HG03039 (cell line): Measurements from ENCODE around the gene NPEPL1.

ENCODE experiments used
- ATAC-seq: cut with Tn5 transposase; IDR thresholded peaks from one replicate; pipeline ENCODE4 v1.9.1; 2021; ENCODE audit warnings: mild to moderate bottlenecking, moderate library complexity; ENCODE audit not compliant: unreplicated experiment

The NPEPL1 gene

DNA sequence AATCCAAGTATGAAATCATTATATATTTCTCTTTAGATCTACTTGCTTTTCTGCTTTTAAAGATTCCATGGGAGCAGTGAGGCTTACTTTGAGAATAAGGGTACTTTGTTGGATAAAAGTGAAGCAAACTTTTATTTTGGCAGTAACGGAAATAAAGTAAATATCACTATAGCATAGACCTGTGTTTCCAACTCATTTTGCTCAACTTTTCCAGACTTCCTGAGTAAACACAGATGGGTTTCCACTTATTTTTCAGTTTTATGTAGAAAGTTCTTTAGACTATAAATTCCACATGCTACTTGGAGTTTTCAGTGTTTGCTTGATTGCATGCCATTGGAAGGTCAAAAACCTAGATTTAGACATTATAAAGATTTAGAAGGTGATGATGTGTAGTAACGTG lies 35.3 kb upstream of the NPEPL1 start:
- ATAC-seq: no peak

DNA sequence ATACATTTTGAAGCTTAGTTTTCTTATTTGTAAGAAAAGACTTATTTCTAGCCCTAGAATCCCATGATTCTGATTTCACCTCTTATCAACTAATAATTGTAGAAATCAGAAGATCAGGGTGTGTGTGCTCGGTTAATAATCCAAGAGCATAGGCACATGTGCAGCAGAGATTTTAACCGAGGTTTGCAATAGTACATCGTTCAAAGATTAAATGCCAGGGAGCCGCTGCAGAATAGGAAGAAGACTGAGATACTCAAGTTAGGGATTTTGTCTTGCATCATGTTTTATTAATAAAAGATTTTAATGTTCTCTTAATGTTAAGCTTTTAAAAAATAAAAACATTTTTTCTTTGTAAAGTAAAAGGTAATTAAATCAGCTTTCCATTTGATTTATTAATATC lies 34.6 kb upstream of the NPEPL1 start:
- ATAC-seq: no peak

DNA sequence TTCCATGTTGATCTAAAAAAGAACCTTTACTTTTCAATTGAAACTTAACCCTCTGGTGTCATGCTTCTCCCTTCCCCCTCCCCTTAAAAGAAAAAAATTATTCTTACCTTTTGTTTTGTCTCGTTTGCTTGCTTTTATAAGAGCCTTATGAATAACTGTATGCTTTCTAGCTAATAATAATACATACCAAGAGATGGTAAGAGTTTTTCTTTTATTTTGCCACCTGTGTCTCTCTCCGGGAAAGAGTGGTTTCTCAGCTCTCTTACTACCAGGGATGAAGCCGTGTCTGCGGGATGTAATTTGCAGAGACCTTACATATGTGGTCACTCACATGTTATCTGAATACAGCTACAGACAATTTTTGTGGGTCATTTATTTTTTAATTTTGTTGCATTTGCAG lies 33.8 kb upstream of the NPEPL1 start:
- ATAC-seq: no peak

DNA sequence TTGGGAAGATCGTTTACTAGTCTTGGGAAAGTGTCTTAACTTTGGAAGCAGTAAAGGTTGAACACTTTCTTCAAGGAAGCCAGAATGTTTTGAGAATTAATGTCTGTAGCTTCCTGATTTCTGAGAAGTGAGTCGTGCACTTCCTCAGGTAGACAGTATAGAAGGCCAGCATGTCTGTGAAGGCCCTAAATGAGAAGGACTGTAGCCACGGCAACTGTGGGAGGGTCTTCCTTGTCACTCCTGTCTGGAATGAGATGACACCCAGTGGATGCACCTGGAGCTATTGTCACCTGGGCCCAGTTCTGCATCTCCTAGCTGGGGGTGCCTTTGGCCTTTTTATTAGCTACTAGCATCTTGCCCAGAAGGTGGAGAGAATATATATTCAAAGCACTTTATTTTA lies 32.8 kb upstream of the NPEPL1 start:
- ATAC-seq: no peak

DNA sequence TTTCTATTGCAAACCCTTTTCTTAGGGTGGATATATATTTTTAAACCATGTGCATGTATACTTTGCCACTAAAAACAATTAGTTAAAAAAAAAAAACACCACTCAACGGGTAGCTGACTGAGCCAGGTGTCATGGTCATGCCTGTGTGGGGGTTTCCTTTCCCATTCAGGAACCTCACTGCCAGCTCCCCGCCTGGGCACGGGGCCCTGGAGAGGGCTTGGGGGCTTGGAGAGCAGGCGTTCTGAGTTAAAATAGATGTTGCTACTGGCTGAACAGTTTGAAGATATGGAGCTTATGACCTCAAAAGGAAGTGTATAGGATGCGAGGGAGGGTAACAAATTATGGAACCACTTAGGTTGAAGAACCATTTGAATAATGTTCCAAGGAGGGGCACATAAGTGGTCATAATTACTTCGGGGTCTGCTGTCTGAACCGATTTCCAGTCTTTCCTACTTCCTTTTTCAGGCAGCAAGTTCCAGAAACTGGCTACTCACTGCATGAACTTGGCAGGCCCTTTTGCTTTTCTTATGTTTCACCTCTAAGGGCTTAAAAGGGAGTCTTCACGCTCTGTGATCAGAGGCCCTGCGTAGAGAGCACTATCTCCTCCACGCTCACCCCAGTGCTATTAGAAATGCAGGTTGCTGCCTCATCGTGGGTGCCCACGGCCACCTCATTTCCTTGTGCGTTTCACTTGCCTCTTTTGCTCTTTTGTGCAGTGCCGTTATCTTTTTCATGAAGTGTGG lies 31.6 kb upstream of the NPEPL1 start:
- ATAC-seq: no peak

DNA sequence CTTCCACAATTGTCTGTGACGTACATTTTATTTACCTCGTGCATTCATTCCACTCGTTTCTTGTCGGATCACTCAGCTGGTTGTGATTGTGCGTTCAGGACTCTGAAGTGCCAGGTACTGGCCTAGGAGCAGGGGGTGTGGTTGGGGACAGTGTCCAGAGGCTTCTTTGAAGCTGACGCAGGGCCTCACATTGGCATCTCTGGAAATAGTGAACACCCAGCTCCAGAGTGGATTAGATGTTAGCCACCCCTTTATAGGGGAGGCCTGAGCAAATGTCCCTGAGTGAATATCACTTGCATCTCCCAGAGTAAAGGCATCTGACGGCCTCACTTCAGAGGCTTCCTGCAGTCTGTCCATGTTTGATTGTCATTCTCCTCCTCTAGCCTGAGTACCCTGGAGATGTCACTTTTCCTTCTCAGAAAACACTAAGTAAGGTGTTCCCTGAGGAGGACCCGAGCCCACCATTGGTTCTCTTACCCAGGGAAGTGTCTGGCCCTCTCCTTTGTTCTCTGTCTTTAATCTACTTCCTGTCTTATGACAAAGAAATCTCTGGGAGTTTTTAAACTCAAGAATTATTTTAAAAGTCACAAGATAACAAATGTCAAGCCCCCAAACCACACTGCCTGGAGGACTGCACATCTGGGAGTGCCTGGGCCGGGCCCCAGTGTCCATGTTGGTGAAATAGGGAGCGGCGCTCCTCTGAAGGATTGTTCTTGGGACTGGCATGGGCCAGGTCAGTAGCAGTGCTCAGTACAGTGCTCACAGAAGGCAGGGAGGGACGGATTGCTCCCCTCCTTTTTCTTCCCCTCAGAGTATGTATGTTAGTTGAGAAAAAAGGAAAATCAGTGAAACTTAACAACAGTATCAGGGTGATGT lies 30.8 kb upstream of the NPEPL1 start:
- no peak for ATAC-seq

DNA sequence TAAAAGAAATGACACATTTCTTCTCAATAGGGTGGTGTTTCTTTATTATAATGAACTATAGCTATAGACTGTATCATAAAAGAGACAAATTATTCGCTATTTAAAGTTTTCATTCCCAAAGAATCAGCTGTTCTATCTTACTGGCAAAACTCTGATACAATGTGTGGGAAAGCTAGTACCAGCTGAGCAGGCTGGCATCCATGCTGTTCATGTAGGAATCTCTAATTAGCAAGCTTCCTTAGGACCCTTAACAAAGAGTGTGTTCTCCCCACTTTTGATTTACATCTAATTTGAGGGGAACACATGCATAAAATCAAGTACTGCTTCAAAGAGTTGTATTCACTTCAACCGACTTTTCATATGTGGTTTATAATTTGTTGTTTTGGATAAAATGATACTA lies 28.3 kb upstream of the NPEPL1 start:
- ATAC-seq: no peak

DNA sequence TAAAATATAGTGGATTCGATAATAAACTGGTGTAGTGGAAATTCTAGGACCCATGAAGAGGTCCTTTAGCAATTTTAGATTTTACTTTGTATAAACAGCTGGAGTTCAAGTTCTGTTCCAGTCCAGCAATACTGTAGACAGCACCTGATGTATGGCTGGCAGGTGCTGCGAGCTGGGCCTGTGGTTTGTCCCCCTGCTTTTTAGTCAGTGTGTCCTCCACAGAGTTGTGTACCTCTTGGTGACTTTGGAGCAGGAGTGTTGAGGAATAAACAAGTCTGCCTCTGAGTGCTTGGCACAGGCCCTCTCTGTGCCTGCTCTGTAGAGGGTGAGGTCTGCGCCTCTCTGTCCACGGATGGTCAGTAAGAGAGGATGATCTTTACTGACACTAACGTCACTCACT lies 27.7 kb upstream of the NPEPL1 start:
- ATAC-seq: no peak

DNA sequence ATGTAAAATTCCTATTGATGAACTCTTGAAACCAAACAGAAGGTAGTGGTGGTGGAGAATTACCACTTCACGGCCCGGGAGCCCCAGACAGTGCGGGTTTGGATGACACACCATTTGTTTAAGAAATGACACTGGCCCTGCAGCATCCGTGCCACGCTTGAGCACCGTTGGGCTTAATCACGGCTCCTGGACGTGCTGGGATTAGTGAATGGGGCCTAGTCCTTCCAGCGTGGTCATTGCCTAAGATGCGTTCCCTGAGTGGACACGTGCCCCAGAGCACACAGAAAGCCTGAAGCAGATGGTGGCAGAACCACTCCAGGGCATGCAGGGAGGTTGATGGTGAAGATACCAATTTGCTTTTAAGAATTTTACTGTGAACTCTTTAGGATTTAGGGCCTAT lies 27.0 kb upstream of the NPEPL1 start:
- ATAC-seq: no peak

DNA sequence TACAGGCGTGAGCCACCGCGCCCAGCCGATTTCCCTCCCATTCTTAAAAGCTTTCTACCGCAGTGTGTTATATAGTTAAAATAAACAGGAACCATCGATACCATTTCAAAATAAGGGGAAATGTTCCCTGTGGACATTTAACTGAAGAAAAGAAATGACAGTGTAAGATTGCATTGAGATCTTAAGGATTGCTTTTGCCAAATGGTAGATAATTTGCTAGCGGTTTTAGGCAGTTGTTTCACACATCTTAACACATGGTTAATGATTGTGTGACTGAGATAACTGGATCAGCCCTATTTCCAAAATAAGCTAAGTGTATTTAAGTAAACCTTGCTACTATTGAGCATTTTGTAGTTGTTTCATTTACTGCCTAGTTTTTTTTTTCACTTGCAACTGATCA lies 25.9 kb upstream of the NPEPL1 start:
- no peak for ATAC-seq

DNA sequence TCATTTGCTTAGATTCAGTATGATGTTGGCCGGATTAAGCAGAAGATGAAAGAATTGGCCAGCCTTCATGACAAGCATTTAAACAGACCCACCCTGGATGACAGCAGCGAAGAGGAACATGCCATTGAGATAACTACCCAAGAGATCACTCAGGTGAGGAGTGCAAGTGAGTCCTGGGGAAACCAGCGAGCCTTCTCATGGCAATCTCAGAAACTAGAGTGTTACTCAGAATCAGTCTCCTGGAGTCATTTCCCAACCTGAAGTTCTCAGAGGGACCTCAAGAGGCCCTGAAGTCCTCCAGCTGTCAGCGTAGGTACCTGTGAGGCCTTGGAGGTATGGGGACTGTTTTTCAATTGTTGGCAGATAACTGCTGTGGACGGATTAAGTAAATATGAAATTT lies 24.6 kb upstream of the NPEPL1 start:
- ATAC-seq: no peak

DNA sequence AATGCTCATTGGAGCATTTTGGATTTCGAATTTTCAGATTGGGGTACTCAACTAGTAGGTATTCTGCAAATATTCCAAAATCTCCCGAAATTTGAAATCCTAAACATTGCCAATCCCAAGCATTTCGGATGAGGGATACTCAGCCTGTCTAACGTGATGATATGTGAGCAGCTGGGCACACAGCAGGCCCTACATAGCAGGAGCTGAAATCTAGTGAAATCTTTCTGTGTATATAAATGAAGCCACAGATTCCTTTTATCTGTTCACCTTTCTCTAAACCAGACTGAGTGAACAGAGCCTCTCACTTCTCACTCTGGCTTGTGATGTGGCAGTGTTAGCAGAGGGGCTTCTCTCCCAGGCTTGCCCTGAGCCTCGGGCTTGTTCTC lies 23.7 kb upstream of the NPEPL1 start:
- ATAC-seq: no peak

DNA sequence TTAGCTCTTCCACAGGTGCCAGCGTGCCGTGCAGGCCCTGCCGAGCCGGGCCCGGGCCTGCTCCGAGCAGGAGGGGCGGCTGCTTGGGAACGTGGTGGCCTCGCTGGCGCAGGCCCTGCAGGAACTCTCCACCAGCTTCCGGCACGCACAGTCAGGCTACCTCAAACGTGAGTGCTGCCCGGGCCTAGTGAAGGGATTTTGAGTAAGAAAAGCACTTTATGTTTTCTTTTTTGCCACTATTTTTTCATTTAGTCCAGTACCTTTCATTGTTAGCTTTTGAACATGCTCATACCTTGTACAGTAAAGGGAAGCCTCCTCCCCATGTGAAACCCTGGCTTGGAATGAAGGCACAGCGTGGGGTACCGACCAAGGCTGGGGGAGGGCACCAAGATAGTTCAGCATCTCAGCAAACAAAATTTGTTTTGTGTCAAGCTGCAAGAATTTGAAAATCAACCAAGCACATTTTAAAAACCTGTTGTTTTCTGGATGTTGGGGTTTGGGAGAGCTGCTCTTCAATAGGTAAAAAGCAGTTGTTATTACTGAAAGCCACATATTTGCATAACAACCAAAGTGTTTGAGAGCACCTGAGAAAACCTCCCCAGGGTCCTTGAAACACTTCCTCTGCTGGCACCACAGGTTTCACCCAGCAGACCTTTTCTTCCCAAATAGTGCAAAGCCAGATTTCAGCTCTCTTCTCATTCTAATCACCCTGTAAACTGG lies 23.2 kb upstream of the NPEPL1 start:
- ATAC-seq: no peak

DNA sequence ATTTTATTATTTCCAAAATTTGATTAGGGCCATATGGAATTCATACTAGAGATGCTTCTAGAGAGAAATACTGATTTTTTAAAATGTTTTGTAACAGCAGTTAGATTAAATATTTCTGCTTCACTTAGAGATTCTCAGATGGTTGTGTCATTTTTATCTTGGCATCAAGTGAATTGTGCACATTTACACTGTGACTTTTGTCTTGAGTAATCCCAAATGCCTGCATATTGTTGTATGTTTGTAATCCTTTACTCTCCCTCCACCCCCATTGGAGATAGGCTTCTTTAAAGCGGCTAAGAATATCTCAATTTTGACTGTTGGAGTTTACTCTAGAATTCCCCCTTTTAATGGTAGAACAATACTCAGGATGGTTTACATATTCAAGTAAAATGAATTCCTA lies 22.5 kb upstream of the NPEPL1 start:
- ATAC-seq: no peak

DNA sequence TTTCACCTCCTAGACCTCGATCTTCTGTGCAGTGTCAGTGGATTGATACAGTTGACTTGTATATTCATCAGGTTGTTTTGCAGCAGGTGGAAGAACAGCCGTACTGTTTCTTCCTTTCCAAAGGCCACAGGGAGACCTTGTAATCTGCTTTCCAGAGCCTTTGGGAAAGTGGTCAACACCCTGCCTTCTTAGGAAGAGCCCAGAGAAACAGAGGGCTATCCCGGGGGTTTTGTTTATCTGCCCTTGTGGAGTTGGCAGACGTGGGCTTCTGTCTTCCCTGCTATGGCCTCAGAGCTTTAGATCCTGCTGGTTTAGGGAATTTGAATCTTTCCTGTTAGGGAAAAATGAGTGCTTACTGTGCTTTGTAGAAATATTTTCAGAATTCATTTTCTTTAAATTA lies 21.9 kb upstream of the NPEPL1 start:
- ATAC-seq: no peak

DNA sequence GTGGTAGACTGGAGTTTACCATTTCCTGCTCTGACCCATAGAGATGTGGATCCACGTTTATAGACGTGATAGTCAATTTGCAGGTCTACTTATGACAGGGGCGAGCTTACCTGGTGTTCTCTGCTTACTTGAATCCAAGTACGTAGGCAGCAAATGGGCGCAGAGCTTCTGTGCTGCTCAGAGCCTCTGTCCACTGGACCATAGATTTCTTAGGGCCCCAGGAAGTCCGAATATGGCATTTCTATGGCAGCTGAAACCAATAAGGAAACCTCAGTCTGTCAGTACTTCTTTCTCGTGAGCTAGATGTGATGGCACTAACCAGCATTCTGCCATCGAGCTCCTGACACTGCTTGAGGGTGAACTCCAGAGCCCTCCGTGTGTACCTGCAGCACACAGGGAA lies 19.5 kb upstream of the NPEPL1 start:
- no peak for ATAC-seq

DNA sequence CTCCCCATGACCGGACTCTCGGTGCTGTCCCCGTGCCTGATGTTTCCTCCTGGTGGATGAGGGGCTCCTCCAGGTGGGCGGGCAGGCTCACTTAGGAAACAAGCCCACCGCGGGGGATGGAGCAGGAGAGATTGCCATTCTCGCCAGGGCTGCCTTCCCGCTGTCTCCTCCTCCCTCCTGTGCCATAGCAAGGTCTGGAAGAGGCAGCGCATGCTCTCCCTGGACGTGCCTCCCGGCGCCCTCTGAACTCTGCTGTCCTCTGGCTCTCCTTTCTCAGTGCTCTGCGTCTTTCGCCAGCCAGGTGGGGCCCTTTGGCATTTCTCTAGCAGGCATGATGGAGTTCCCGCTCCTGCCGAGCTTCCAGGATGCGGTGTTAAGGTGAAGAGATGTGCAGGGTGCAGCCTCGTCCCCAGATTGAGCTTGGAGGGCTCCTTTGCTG lies 17.4 kb upstream of the NPEPL1 start:
- ATAC-seq: no peak

DNA sequence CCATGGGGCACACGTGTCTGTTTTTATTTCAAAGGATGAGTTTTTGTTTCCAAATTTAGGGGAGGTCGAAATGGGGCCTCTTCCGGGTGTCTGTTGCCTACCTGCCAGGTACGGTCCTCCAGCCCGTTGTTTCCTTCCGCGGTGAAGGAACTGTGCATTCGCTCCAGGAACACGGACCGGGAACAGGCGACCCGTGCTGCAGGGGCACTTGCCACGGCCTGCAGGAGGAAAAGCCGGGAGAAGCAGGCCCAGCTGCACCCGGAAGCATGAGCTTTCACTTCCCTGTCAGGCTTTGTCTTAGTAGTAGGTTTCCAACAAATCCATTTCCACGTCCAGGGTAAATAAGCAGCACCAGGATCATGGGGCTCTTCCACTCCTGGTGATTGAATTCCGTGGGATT lies 17.0 kb upstream of the NPEPL1 start:
- no peak for ATAC-seq

DNA sequence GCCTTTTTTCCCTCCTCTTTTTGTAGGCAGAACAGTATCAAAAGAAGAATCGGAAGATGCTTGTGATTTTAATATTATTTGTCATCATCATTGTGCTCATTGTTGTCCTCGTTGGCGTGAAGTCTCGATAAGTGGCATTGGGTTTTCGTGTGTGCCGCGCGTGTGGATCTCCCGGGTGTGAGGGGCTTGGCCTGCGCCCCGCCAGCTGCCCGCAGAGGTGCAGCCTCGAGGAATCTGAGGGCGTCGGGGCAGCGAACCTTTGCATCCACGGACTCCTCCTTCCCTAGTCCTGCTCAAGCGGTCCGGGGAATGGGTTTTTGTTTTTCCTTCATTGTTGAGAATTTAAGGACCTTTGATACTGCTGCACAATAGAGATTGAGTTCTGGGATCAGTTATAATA lies 16.4 kb upstream of the NPEPL1 start:
- ATAC-seq: no peak

DNA sequence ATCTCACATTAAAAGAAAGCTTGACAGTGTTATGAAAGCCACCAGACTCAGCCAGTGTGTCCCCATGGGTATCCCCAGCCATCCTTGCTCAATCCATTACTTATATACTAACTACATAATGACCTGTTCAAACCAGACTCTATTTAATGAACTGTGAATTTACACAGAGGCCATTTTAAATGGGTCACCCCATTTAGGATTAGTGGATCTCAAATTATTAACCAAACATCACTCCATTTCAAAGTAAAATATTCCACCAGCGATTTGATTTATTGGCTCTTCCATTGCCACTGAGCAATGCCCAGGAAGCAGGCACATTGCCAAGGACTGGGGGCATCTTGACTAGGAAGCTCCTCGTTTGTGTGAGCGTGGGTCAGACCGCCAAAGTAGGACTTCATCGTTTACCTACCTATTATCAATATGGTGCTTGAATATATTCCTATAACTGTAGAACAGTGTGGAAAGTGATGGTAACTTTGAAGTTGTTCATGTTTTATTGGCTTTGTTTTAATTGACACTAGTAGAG lies 15.5 kb upstream of the NPEPL1 start:
- ATAC-seq: no peak

DNA sequence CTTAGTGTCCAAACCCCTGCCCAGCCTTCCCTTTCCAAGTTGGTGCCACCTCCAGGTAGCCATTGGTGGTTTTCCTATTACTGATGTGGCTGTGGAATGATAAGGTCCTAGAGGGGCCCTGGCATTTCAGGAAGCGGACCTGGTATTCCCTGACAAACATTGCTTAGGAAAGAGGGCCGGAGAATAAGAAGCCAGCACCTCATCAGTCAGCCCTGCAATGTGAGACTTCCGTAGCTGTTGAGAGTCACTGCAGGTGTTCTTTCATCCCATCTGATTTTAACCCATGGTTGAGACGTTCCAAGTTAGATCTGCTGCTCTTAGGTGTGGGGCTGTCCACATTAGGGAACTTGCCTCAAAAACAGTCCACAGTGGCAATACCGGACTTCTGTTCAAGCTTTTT lies 14.8 kb upstream of the NPEPL1 start:
- no peak for ATAC-seq

DNA sequence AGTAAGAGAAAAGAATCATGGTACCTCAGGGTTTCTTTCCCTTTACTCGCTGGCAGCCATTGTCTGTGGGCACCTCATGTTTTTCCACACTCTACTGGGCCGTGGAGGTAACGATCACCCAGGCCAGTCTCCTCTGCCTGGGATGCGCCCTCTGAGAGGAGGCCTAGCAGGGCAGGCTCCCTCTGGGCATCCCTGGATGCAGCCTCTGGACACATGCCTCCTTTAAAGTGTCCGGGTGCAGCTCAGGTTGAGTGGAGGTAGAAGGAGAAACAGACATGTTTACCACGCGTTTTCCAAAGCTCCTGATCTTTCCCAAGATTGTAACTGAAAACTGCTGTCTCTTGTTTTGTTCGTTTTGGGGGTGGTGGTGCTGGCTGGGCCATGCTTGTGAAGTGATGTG lies 13.8 kb upstream of the NPEPL1 start:
- no peak for ATAC-seq
